H1 (cell line): ENCODE measurements around the gene CFAP20.

Experiments used
- CHD2 ChIP-seq: IDR thresholded peaks from 2 replicates; pipeline ENCODE4 v1.6.1; 2012; ENCODE audit warnings: low read length, improper control_type of control experiment
- CTCF ChIP-seq, 3 experiments: IDR thresholded peaks; 1 replicate in 2 of 3; 2 replicates in 1 of 3; pipeline versions ENCODE4 v1.5.1 to v1.6.1; 2011; ENCODE audit warnings: low read length in 3 of 3, mild to moderate bottlenecking in 3 of 3, inconsistent platforms in 2 of 3, low read depth in 1 of 3, moderate library complexity in 1 of 3; ENCODE audit not compliant: insufficient read depth in 1 of 3; ENCODE audit errors: control extremely low read depth in 1 of 3
- EZH2 ChIP-seq: fragments of 200-600 bp; sonication (generic); IDR thresholded peaks from 2 replicates; pipeline ENCODE4 v1.7.1; 2012; ENCODE audit warnings: low read depth, mild to moderate bottlenecking, moderate library complexity, low read length, inconsistent platforms; ENCODE audit not compliant: severe bottlenecking
- SIX5 ChIP-seq: IDR thresholded peaks from 2 replicates; pipeline ENCODE4 v1.6.1; 2011; ENCODE audit warnings: mild to moderate bottlenecking, low read depth, low read length
- TF ChIP-seq, protein P1 (sequence below): IDR thresholded peaks from 2 replicates; pipeline ENCODE4 v1.6.1; 2012; ENCODE audit warnings: inconsistent platforms

- TF ChIP-seq CTCF (IDR thresholded peaks at IDR 0.05; ENCODE audit: control extremely low read depth in 1 of 3, insufficient read depth in 1 of 3, low read depth in 1 of 3, low read length in 3 of 3) (no peak), EZH2 (no peak), CHD2 (no peak), SIX5 (no peak)
- TF ChIP-seq, protein P1, sequence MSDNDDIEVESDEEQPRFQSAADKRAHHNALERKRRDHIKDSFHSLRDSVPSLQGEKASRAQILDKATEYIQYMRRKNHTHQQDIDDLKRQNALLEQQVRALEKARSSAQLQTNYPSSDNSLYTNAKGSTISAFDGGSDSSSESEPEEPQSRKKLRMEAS = no peak
These were observed 34.2 kb downstream of the CFAP20 start for GRCh38 chr16:58094791-58095574.
